ENCODE measurements around the gene GPR139.

Gene GPR139

GRCh38 chr16:20073203-20074098 lies at the start of gene GPR139:
Gene GPR139 (minus strand): TSS chr16:20073890. CDS start chr16:20073616, 274 bp downstream.
- DNase-seq (ENCODE audit: low read depth): no peak

- no peak for DNase-seq (ENCODE audit: low read depth)
Measured at GRCh38 chr16:20122011-20122410, 48.3 kb upstream of the GPR139 start.

GRCh38 chr16:20114356-20114755 lies 40.7 kb upstream of the GPR139 start:
- no peak for DNase-seq (ENCODE audit: low read depth)

- no peak for DNase-seq (ENCODE audit: low read depth)
Measured at GRCh38 chr16:20111143-20111542, 37.5 kb upstream of the GPR139 start.

GRCh38 chr16:20107083-20107482 lies 33.4 kb upstream of the GPR139 start:
- DNase-seq (ENCODE audit: low read depth): no peak

- no peak for DNase-seq (ENCODE audit: low read depth)
Measured at GRCh38 chr16:20104563-20105183, 31.0 kb upstream of the GPR139 start.

GRCh38 chr16:20102521-20102920 lies 28.8 kb upstream of the GPR139 start:
- DNase-seq (ENCODE audit: low read depth): no peak

- DNase-seq (ENCODE audit: low read depth): no peak
Measured at GRCh38 chr16:20102021-20102420, 28.3 kb upstream of the GPR139 start.

- no peak for DNase-seq (ENCODE audit: low read depth)
Measured at GRCh38 chr16:20099375-20099774, 25.7 kb upstream of the GPR139 start.

GRCh38 chr16:20094157-20094556 lies 20.5 kb upstream of the GPR139 start:
- no peak for DNase-seq (ENCODE audit: low read depth)

- no peak for DNase-seq (ENCODE audit: low read depth)
Measured at GRCh38 chr16:20089246-20089965, 15.7 kb upstream of the GPR139 start.

- no peak for DNase-seq (ENCODE audit: low read depth)
Measured at GRCh38 chr16:20084624-20085226, 11.0 kb upstream of the GPR139 start.

GRCh38 chr16:20079106-20079505 lies 5.4 kb upstream of the GPR139 start:
- no peak for DNase-seq (ENCODE audit: low read depth)

GRCh38 chr16:20075243-20075642 lies 1.6 kb upstream of the GPR139 start:
- no peak for DNase-seq (ENCODE audit: low read depth)

GRCh38 chr16:20074099-20074991 lies 655 bp upstream of the GPR139 start:
- no peak for DNase-seq (ENCODE audit: low read depth)

GRCh38 chr16:20072874-20073202 lies 852 bp downstream of the GPR139 start:
- DNase-seq (ENCODE audit: low read depth): no peak

- DNase-seq (ENCODE audit: low read depth): no peak
Measured at GRCh38 chr16:20072146-20072873, 1.4 kb downstream of the GPR139 start.

GRCh38 chr16:20064931-20065330 lies 8.8 kb downstream of the GPR139 start:
- DNase-seq (ENCODE audit: low read depth): no peak

- DNase-seq (ENCODE audit: low read depth): no peak
Measured at GRCh38 chr16:20064520-20064919, 9.2 kb downstream of the GPR139 start.

- DNase-seq (ENCODE audit: low read depth): no peak
Measured at GRCh38 chr16:20061132-20061531, 12.6 kb downstream of the GPR139 start.

- no peak for DNase-seq (ENCODE audit: low read depth)
Measured at GRCh38 chr16:20056436-20056835, 17.3 kb downstream of the GPR139 start.
